Stimulated activated CD4-positive, alpha-beta T cell treated with anti-CD3 and anti-CD28 coated beads, TNF-alpha, amount 100 ng/mL, for 4 hours (primary cell): ENCODE results near the gene FCRL6.
A peak's percentile ranks its signal among the peaks of the same experiment; 100 is the strongest.

ENCODE experiments used
- DNase-seq, 3 experiments: peaks; one replicate each; pipeline ENCODE4 v3.0.0-alpha.2; 2020; ENCODE audit warnings: low read depth in 3 of 3

Gene FCRL6

DNA sequence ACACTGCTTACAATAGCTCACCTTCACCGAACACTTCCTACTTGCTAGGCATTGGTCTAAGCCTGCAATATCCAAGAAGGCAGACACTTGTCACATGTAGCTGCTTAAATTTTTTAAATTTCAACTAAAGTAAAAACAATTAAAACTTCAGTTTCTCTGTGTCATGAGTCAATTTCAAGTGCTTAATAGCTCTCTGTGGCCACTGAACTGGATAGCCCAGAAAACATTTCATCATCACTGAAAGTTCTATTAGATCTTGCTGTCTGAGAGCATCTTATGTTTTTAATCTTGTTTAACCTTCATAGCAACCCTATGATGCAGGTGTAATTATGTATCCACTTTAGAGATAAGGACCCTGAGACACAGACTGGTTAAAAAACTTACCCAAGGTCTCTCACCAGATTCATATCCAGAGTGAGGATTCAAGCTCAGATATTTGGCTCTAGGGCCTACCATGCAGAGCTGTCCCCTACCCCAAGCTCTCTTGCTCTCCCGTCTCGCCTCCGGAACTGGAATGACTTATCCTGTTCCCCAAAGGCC lies 2.6 kb upstream of the FCRL6 start:
- no peak for DNase-seq

DNA sequence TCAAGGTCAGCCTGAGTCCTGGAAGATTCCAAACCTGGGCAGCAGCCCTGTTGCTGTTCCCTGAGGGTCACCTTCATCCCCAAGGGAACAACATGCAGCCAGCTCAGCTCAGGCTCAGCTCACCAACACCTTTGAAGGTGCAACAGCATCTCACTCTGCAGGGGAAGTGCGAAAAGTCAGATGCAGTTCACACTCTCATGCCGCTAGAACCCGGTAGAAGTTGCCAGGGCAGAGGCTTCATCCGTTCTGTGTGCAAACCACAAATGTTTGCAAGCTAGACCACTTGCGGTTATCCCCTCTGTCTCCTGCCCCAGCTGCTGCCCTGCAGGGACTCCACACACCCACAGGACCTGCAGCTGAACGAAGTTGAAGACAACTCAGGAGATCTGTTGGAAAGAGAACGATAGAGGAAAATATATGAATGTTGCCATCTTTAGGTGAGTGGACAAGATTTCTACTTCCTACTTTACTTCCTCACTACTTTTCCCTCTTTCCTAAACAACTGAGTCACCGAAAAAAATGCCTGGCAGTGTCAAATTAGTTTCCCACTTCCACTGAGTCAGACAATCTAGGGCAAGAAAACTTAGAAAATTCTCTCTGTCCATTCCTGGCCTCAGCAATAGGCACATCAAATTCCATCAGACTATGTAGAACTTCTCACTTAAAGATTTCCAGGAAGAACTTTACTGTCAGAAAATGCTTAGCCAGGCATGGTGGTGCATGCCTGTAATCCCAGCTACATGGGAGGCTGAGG lies 1.8 kb upstream of the FCRL6 start:
- no peak for DNase-seq

DNA sequence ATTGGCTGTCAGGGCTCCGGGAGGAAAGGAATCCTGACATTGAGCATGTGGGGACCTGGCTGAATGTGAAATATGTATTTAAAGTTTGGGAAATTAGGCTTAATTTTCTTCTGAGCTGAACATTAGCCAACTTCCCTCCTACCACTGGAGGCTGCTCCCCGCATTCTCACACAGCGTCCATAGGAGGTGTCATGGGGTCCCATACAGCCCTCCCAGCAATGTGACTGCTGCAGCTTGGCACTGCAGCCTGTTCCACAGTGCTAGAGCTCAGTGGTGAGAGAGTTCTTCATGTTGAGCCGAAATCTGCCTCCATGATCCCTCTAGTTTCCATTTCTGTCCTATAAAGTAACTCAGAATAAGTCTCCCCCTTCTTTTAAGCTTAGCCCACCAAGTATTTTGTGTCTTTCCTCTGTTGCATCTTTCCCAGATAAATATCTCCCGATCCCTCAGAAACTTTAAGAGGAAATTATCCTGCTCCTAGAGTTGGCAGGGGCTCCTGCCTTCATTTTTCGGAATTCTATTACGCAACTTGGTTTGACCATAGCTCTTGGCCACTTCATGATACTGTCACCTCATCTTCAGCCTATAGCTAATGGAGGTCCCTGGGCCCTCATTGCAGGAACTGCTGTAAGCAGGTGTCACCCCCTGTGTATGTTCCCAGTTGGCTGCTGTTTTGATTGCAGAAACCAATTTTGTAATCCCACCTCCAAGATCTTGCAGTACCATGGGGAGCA lies 2.0 kb downstream of the FCRL6 start:
- no peak for DNase-seq

DNA sequence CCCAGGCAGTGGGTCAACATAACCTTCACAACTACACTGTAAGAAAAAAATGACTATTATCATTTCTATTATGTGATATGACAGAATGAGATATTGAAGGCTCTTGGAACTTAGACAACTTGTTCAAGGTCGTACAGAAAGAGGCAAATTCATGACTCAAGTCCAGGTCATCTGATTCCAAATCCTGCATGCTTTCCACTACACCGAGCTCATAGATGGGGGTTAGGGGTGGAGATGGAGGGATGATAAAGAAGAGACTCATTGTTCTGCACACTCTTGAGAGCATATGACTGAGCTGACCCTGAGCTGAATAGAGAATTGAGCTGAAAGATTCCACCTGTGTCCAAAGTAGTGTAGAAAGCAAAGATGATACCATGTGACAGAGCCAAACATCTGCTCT lies 2.8 kb downstream of the FCRL6 start:
- DNase-seq: no peak

DNA sequence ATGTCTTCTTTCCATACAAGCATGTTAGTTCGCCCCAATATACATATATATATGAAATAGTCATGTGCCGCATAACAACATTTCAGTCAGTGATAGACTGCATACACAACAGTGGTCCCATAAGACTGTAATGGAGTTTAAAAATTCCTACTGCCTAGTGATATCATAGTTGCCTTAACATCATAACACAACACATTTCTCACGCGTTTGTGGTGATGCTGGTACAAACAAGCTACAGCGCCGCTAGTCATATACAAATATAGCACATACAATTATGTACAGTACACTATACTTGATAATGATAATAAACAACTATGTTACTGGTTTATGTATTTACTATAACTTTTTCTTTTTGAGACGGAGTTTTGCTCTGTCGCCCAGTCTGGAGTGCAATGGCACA lies 13.8 kb downstream of the FCRL6 start:
- no peak for DNase-seq

DNA sequence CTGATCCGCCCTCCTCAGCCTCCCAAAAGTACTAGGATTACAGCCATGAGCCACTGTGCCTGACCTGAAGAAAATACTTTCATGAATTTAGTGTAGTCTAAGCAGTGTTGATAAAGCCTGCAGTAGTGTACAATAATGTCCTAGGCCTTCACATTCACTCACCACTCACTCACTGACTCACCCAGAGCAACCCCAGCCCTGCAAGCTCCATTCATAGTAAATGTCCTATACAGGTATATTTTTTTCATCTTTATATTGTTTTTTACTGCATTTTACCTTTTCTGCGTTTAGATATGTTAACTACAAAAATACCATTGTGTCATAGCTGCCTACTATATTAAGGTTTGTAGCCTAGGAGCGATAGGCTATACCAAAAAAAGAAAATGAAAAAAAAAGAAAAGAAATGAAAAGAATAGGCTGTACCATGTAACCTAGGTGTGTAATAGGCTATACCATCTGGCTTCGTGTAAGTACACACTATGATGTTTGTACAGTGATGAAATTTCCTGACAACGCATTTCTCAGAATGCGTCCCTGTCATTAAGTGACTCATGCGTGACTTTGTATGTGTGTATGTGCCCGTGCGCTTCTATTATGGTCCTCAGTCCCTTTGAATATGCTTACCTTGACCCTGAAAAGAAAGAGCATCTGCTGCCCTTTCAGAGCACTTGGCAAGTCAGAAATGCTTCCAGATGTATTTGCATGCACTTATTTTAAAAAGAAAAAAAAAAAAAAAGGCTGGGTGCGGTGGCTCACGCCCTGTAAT lies 15.3 kb downstream of the FCRL6 start:
- DNase-seq: no peak

DNA sequence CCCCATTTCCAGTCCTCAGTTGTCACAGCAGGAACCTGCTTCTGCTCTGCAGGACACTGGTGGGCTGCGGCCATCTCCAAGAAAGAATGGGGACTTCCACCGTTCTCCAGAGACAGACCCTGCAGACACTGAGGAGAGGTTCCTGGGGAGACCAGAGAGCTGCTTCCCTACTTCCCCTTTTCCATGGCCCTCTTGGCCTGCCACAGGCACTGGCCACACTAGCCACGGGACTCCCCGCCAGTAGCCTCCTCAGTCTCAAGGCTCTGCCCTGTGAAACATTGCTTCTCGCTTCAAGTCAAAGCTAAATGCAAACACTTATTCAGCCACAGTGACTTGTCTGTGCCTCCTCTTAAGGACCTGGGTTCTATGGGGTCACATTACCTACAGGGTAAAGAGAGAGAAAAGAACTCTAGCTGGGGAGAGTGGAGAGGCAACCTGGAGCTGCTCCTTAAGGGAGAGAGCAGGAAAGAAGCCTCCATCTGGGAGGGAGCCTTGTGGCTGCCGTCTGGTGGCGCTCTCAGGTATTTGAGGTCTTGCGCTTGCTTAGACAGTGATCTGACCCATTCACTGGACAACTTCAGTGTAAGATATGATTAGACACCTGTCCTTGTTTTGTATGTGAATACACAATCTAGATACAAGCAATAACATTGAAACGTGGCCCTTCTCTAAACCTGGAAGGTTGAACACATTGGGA lies 19.2 kb downstream of the FCRL6 start:
- no peak for DNase-seq

DNA sequence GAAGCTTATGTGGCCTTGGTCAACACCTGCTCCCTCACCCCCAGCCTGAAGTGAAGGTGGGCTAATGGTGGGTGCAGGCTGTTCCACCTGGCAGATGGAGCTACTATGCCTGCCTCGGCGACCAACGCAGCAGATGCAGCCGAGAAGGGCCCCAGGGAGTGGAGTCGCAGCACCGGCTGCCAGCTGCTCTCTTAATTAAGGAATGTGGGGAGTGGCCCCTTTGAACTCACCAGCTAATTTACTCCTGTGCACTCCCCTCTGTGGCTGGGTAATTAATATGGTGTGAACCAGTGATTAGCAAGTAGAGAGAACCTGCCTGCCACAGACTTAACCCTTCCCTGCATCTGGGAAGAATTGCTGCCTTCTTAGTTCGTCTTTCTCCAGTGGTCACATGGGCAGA lies 21.2 kb downstream of the FCRL6 start:
- no peak for DNase-seq

DNA sequence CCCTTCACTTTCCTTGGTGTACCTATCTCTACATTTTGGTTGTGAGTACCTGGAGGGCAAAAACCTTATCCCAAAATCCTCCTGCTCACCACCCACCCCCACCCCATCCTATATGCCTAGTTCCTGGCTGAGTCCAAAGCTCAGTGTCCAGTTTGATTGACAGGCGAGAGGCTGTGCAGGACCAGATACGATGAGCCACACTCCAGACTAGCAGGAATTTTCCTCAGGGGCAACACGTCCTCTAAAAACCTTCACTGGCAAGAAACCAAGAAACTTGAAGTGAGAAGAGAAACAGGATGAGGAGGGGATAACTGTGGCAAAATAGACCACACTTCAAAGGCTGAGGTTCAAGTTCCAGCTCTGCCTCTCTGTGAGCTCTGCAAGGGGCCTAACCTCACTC lies 23.4 kb downstream of the FCRL6 start:
- DNase-seq: no peak

DNA sequence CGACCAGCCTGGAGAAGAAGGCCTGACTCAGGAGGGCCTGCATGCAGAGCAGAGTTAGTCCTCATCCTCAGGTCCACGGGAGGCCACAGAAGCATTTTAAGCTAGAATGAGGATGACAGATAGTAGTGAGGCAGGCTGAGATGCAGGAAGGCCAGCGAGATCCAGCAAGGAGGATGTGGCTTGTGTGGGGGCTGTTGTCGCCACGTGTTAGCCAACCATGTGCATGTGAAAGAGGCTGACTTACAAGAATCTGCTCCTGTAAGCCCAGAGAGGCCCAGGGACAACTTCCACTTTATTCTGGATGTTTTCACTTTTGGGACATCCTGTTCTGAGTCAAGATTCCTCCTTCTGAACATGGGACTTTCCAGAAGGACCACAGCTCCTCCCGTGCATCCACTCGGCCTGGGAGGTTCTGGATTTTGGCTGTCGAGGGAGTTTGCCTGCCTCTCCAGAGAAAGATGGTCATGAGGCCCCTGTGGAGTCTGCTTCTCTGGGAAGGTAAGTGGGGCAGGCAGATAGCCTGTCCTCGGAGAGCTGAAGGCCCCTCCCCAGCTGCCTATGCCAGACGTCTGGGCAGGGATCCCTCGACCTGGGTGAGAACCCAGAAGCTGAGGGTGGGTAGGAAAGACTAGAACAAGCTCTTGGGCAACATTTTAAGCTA lies 24.4 kb downstream of the FCRL6 start, which contains the start of gene SLAMF8:
Gene SLAMF8, plus strand, starts transcription at position 433 of the 661 bp plus-strand sequence. Its CDS starts 26 bp downstream, at position 459.
- peak; percentile 4 to 10 (median 6) for DNase-seq

DNA sequence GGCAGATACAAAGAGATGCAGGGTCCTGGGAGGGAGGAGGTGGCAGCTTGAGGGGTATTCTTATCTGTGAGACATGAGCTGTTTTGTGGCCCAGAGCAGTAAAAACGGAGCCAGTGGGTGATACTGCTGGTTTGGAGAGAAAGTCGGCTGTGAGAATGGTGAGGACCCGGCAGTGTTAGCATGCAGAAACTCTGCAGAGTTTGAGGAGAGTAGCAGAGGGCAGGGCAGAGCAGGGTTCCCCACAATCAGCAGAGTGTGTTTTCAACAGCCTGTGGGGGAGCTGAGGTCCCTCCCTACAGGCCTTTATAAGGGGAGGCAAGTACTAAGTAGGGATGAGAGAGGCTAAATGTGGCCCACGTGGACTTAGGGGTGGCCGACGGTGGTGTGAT lies 24.9 kb downstream of the FCRL6 start:
- DNase-seq: no peak

DNA sequence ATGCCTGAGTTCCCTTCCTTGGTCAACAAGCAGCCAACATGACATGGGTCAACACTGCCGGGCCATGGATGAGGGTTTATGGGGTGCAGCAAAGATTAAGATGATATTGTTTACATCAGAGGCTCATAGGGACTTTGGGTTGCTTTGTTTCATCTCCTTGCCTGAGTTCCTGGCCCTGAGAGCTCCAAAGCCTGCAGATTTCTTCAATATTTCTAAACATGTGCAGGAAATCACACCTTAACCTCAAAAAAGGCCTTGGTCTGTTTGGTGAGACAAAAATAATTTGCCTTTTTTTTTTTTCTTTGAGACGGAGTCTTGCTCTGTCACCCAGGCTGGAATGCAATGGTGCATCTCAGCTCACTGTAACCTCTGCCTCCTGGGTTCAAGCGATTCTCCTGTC lies 25.4 kb downstream of the FCRL6 start:
- DNase-seq: no peak

DNA sequence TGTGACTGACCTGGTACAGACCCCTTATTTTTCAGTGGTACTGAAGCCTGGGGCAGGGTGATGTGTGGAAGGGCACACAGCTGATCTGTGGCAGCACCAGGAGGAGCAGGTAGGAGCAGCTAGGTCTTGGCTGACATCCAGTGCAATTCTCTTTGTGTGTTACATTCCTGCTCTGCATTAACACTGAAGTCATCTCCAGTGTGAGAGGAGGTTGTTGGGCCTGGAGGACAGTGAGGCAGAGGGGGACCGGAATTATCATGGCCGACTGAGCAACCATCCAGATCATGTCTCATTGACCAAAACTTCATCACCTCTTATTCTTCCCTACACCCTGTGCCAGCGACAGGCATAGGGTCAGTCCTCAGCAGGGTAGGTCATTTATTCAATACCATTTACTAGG lies 26.0 kb downstream of the FCRL6 start:
- no peak for DNase-seq

DNA sequence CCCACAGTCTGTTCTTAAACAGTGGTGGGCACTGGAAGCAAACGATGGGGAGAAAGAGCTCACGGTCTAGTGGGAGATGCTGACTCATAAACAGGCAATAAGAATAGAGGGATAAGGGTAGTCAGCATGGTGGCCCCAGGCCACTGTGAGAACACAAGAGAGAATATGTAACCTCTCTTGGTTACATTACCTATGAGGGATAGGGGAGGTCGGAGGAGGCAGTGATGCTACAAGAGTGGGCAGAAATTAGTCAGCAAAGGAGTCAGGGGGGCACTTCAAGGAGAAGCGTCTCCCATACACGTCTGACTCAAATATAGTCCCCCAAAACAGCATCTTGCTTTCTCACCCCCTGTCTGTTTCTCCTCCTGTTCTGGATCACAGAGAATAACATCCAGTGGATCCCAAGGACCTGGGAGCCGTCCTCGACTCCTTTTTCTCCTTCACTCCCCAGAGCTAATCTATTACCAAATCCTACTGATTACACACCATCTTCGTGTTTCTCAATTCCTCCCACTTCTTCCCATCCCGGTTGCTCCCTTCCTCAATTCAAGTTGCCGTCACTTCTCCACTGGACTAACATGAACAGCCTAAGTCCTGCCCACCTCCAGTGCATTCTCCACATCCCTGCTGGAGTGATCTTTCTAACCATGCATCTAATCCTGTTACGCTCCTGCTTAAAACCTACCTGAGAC lies 26.6 kb downstream of the FCRL6 start:
- no peak for DNase-seq

DNA sequence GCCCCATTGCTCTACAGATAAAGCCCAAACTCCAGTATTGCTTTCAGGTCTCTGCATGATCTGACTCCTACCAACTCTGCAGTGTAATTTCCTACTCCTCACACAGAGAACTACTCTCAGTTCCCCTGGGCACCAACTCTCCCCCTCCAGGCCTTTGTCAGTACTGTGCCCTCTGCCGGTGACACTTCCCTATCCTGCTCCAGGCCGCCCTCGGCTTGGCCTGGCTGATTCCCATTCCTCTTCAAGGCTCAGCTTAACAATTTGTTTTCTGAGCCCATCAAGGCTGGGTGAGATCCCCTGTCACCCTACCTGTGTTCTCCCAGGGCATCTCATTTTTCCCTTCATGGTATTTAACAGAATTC lies 27.1 kb downstream of the FCRL6 start:
- DNase-seq: no peak

DNA sequence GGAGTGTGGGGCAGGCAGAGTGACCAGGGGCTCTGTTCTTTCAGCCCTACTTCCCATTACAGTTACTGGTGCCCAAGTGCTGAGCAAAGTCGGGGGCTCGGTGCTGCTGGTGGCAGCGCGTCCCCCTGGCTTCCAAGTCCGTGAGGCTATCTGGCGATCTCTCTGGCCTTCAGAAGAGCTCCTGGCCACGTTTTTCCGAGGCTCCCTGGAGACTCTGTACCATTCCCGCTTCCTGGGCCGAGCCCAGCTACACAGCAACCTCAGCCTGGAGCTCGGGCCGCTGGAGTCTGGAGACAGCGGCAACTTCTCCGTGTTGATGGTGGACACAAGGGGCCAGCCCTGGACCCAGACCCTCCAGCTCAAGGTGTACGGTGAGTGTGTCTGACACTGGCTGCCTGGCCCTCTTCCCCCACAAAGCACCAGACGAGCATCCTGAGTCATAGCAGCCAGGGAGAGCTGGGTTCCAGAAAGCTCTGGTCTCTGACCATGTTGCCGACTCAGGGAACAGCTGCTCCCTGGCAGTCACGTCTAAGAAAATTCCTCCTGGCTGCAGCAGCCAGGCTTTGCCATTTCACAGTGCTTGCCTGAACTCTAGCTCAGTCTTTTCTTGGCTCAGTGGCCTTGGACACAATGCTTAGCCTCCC lies 27.8 kb downstream of the FCRL6 start:
- DNase-seq: no peak

DNA sequence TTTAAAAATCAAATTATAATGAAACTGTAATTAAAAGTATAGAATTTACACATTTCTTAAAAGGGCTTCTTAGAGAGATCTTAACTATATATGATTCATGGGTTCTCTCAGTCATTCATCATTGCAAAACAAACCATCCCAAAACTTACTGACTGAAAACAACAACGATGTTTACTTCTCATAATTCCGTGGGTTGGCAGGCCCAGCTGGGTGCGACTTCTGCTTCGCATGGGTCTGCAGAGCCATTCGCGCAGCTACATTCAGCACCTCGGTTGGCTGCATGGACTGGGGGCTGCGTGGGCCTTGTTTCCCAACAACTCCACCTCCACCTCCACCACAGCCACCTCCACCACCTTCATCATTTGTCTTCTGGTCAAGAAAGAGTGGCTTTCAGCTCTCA lies 28.6 kb downstream of the FCRL6 start:
- no peak for DNase-seq

DNA sequence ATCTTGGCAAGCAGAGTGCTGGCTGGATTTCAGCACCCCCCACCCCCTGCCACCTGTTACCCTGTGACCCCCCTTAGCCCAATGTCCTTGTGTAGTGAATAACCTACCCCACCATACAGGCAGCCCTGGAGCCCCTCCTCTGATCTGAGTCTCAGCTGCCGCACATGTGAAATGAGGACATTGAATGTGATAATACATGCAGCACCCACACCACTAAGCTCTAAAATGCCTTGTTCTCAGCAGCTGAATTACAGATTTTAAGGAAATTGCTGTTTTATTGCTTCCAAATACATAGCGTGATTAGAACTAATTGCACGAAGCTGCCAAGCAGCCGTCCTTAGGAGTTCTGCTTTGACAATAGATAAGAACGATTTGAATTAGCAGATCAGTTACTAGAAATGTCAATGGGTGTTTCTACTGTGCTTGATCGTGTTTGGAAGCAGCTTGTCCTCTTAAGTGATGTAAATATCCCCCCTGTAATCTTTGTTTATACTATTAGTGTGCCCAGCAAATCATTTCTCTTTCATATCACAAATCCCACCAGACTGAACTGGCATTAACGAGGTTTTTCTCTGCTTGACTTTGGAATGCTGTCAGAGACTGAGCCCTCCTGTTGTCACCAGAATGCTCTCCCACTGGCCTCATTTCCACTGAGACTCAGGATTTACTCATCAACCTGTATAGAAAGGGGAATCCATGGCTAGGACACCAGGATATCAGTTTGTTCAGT lies 29.4 kb downstream of the FCRL6 start:
- DNase-seq: no peak

DNA sequence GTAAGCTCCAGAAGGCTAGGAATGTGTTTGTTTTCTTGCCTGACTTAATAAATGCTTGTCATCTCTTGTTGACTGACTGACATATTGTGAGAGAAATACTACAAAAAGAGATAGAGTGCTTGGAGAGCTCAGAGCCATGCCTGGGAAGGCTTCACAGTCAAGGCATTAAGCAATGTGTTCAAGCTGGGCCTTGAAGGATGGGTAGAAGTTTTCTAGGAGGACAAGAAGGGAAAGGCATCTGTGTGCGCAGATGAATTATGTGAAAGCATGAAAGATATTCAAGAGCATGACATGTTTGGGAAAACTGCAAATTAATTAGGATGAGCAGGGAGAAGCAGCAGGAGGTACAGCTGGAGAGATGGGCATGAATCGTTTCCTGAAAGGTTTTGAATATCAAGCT lies 30.1 kb downstream of the FCRL6 start:
- DNase-seq: no peak

DNA sequence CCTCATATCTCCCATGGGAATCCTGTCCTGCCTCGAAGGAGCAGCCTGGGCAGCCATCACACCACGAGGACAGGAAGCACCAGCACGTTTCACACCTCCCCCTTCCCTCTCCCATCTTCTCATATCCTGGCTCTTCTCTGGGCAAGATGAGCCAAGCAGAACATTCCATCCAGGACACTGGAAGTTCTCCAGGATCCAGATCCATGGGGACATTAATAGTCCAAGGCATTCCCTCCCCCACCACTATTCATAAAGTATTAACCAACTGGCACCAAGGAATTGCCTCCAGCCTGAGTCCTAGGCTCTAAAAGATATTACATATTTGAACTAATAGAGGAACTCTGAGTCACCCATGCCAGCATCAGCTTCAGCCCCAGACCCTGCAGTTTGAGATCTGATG lies 33.2 kb downstream of the FCRL6 start:
- DNase-seq: no peak
